GM13976 (cell line): ENCODE results near the gene ERF.

ENCODE experiments used
- DNase-seq: peaks from one replicate; pipeline ENCODE4 v3.0.0; 2012; ENCODE audit warnings: low spot score
- CTCF ChIP-seq: IDR thresholded peaks from 2 replicates; pipeline ENCODE4 v1.5.1; 2012; ENCODE audit warnings: borderline replicate concordance, mild to moderate bottlenecking; ENCODE audit not compliant: insufficient read depth; ENCODE audit errors: extremely low read depth, missing control alignments, control extremely low read depth
- in situ Hi-C: fragments of 300-500 bp; cut with MboI; formaldehyde crosslinking; loops from one replicate; pipeline ENCODE4 v1.12.0; 2022; ENCODE audit warnings: low sequenced_read_pairs, mixed read lengths, inconsistent platforms; ENCODE audit not compliant: unreplicated experiment

The ERF gene

GRCh38 chr19:42202290-42202880 lies 52.5 kb downstream of the ERF start:
- TF ChIP-seq CTCF, result no peak
- in situ Hi-C loops, result no loop called here
- DNase-seq, result no peak

GRCh38 chr19:42201489-42202289 lies 53.2 kb downstream of the ERF start:
- no peak for TF ChIP-seq CTCF
- DNase-seq, result peak; percentile 88
- in situ Hi-C loops, result no loop called here

- in situ Hi-C loops, result no loop called here
- no peak for DNase-seq
- TF ChIP-seq CTCF, result no peak
Observed at GRCh38 chr19:42200116-42200715, 54.7 kb downstream of the ERF start.

GRCh38 chr19:42199440-42200115 lies 55.4 kb downstream of the ERF start:
- peak; percentile 53 for TF ChIP-seq CTCF
- in situ Hi-C loops, result loop anchor here (10.0 kb wide), 1 partner anchor 95 kb away; no protein-coding TSS in a partner anchor
- DNase-seq, result peak; percentile 88

GRCh38 chr19:42198676-42199439 lies 56.1 kb downstream of the ERF start:
- DNase-seq, result peak; percentile 86
- TF ChIP-seq CTCF, result no peak
- in situ Hi-C loops, result loop anchor here (10.0 kb wide), 1 partner anchor 94 kb away; no protein-coding TSS in a partner anchor
